Measurements from ENCODE around the gene PKM. TPM values are rescaled to one million over a fixed set of nuclear protein-coding genes. Genes with fewer than 3 reads are reported as not detected.

PKM gene
- total and polyA plus RNA-seq, 2 donors (not counting 1 experiment from before 2014, with no cell fraction given): 1,892 to 2,521 TPM

- H3K36me3 ChIP-seq (ENCODE audit: control insufficient read depth, insufficient read depth, low read length): peaks cover 4% of the 10 kb centered on the region
- peaks cover 20% of the 10 kb centered on the region for H3K4me1 ChIP-seq (ENCODE audit: control insufficient read depth, extremely low read depth, insufficient read depth, low read length)
- no peak overlapping the region for H2AFZ ChIP-seq (ENCODE audit: low read length)
- H3K9ac ChIP-seq (ENCODE audit: insufficient read depth, low read length): peak overlapping the region; percentile 70
- TF ChIP-seq EZH2 (IDR thresholded peaks at IDR 0.05; ENCODE audit: low read length, missing control alignments) (no peak), CTCF (conservative IDR thresholded peaks at IDR 0.05 in 1 of 2, IDR thresholded peaks at IDR 0.05 in 1 of 2; ENCODE audit: low read depth in 1 of 2, low read length in 2 of 2) (no peak)
- DNase-seq (ENCODE audit: low read depth in 2 of 2): peak; percentile 97 to 98
- peak overlapping the region; percentile 95 for H3K4me2 ChIP-seq (ENCODE audit: extremely low read depth, insufficient read depth, low read length)
- no peaks in the 10 kb centered on the region for H3K9me3 ChIP-seq (ENCODE audit: control insufficient read depth, insufficient read depth, low read depth, low read length)
- H3K4me3 ChIP-seq (replicated peaks in 1 of 4; ENCODE audit: control extremely low read depth in 1 of 4, insufficient read depth in 1 of 4, low read depth in 3 of 4, low read length in 4 of 4): peak overlapping the region; percentile 42 to 66 (median 56)
- H3K79me2 ChIP-seq (ENCODE audit: control insufficient read depth, insufficient read depth, low read length): peaks cover 13% of the 10 kb centered on the region
- peak overlapping the region; percentile 95 for H3K27ac ChIP-seq (ENCODE audit: insufficient read depth, low read length)
- H4K20me1 ChIP-seq (ENCODE audit: control insufficient read depth, extremely low read depth, insufficient read depth, low read length): no peaks in the 10 kb centered on the region
- no peaks in the 10 kb centered on the region for H3K27me3 ChIP-seq (ENCODE audit: control insufficient read depth, insufficient read depth, low read length)
Observed at GRCh38 chr15:72237029-72237852, 6.3 kb upstream of the PKM start.

GRCh38 chr15:72236381-72237003 is 5.5 kb upstream of the PKM start:
- Histone ChIP-seq H3K27ac (ENCODE audit: insufficient read depth, low read length) (peak overlapping the region; percentile 95), H4K20me1 (ENCODE audit: control insufficient read depth, extremely low read depth, insufficient read depth, low read length) (no peaks in the 10 kb centered on the region), H3K79me2 (ENCODE audit: control insufficient read depth, insufficient read depth, low read length) (peaks cover 14% of the 10 kb centered on the region), H3K36me3 (ENCODE audit: control insufficient read depth, insufficient read depth, low read length) (peaks cover 2% of the 10 kb centered on the region), H3K4me3 (replicated peaks in 1 of 4; ENCODE audit: control extremely low read depth in 1 of 4, insufficient read depth in 1 of 4, low read depth in 3 of 4, low read length in 4 of 4) (peak overlapping the region; percentile 42 to 66 (median 56)), H3K9me3 (ENCODE audit: control insufficient read depth, insufficient read depth, low read depth, low read length) (no peaks in the 10 kb centered on the region), H3K9ac (ENCODE audit: insufficient read depth, low read length) (peak overlapping the region; percentile 70), H3K4me1 (ENCODE audit: control insufficient read depth, extremely low read depth, insufficient read depth, low read length) (peaks cover 20% of the 10 kb centered on the region), H3K27me3 (ENCODE audit: control insufficient read depth, insufficient read depth, low read length) (no peaks in the 10 kb centered on the region), H3K4me2 (ENCODE audit: extremely low read depth, insufficient read depth, low read length) (peak overlapping the region; percentile 95), H2AFZ (ENCODE audit: low read length) (no peak overlapping the region)
- no peak for TF ChIP-seq EZH2 (IDR thresholded peaks at IDR 0.05; ENCODE audit: low read length, missing control alignments)
- TF ChIP-seq CTCF (conservative IDR thresholded peaks at IDR 0.05 in 1 of 2, IDR thresholded peaks at IDR 0.05 in 1 of 2; ENCODE audit: low read depth in 1 of 2, low read length in 2 of 2): no peak
- DNase-seq (ENCODE audit: low read depth in 2 of 2): no peak

- Histone ChIP-seq H3K36me3 (ENCODE audit: control insufficient read depth, insufficient read depth, low read length) (no peaks in the 10 kb centered on the region), H2AFZ (ENCODE audit: low read length) (no peak overlapping the region), H3K79me2 (ENCODE audit: control insufficient read depth, insufficient read depth, low read length) (peaks cover 22% of the 10 kb centered on the region), H3K4me3 (replicated peaks in 1 of 4; ENCODE audit: control extremely low read depth in 1 of 4, insufficient read depth in 1 of 4, low read depth in 3 of 4, low read length in 4 of 4) (no peak overlapping the region), H3K27me3 (ENCODE audit: control insufficient read depth, insufficient read depth, low read length) (no peaks in the 10 kb centered on the region), H3K27ac (ENCODE audit: insufficient read depth, low read length) (no peak overlapping the region), H4K20me1 (ENCODE audit: control insufficient read depth, extremely low read depth, insufficient read depth, low read length) (no peaks in the 10 kb centered on the region), H3K9ac (ENCODE audit: insufficient read depth, low read length) (no peak overlapping the region), H3K9me3 (ENCODE audit: control insufficient read depth, insufficient read depth, low read depth, low read length) (no peaks in the 10 kb centered on the region), H3K4me2 (ENCODE audit: extremely low read depth, insufficient read depth, low read length) (no peak overlapping the region), H3K4me1 (ENCODE audit: control insufficient read depth, extremely low read depth, insufficient read depth, low read length) (peaks cover 20% of the 10 kb centered on the region)
- no peak for DNase-seq (ENCODE audit: low read depth in 2 of 2)
- no peak for TF ChIP-seq EZH2 (IDR thresholded peaks at IDR 0.05; ENCODE audit: low read length, missing control alignments)
- TF ChIP-seq CTCF (conservative IDR thresholded peaks at IDR 0.05 in 1 of 2, IDR thresholded peaks at IDR 0.05 in 1 of 2; ENCODE audit: low read depth in 1 of 2, low read length in 2 of 2): no peak
Observed at GRCh38 chr15:72235298-72235697, 4.3 kb upstream of the PKM start.
